Esophagus (tissue), 2 donors: ENCODE results near the gene SVIL. TPM values are rescaled to one million over a fixed set of nuclear protein-coding genes. Genes with fewer than 3 reads are reported as not detected.
"Not testable (repeated sequence)": the region's sequence is repeated elsewhere in the genome, so short reads cannot be mapped to it uniquely, and the experiment has no call there.

ENCODE experiments used
- H3K27ac ChIP-seq, 2 donors: one replicate each; pipeline ENCODE4 v1.5.1; 2013; ENCODE audit warnings: low read depth in 2 of 2, mild to moderate bottlenecking in 2 of 2, inconsistent platforms in 1 of 2, low read length in 1 of 2, moderate library complexity in 1 of 2
- H3K27me3 ChIP-seq, 2 donors: one replicate each; pipeline ENCODE4 v1.6.1; 2013; ENCODE audit warnings: low read length in 2 of 2, control low read depth in 1 of 2, mild to moderate bottlenecking in 1 of 2; ENCODE audit not compliant: insufficient read depth in 2 of 2, control insufficient read depth in 1 of 2
- H3K36me3 ChIP-seq, 2 donors: one replicate each; pipeline ENCODE4 v1.6.1; 2013; ENCODE audit warnings: low read length in 1 of 2; ENCODE audit not compliant: control insufficient read depth in 2 of 2, insufficient read depth in 2 of 2
- H3K4me1 ChIP-seq, 2 donors: one replicate each; pipeline ENCODE4 v1.6.1; 2013; ENCODE audit warnings: low read length in 1 of 2; ENCODE audit not compliant: control insufficient read depth in 2 of 2, insufficient read depth in 2 of 2
- H3K4me3 ChIP-seq, 2 donors: one replicate each; pipeline ENCODE4 v1.5.1; 2013; ENCODE audit warnings: low read length in 2 of 2, mild to moderate bottlenecking in 2 of 2, low read depth in 1 of 2, moderate library complexity in 1 of 2
- H3K9me3 ChIP-seq, 2 donors: one replicate each; pipeline ENCODE4 v1.6.1; 2013; ENCODE audit warnings: mild to moderate bottlenecking in 2 of 2, low read depth in 1 of 2, low read length in 1 of 2, moderate library complexity in 1 of 2; ENCODE audit not compliant: control insufficient read depth in 2 of 2, insufficient read depth in 1 of 2
- WGBS, 2 donors: extraction: QIAGEN DNeasy Blood & Tissue Kit; methylation state at CpG; one replicate each; pipeline ENCODE4 v1.1.7; 2013; 5-methylcytosine and 5-hydroxymethylcytosine counted together
- polyA plus RNA-seq, 2 donors: library from polyadenylated mRNA; stranded (reverse); fragments of 200-250 nt; gene quantifications; one replicate each; pipeline ENCODE4 v1.2.3, GENCODE V29; 2013
- donor health status: healthy with polysubstance abuse.
- donor health status: Bipolar disorder and iron deficiency.

SVIL gene
- polyA plus RNA-seq, 2 donors: 22.3 to 35.2 TPM

GRCh38 chr10:29587102-29587749, 47.5 kb downstream of the SVIL start:
- H3K9me3 ChIP-seq, H3K4me1 ChIP-seq, H3K4me3 ChIP-seq, H3K36me3 ChIP-seq, H3K27me3 ChIP-seq: not testable (repeated sequence)
- peak overlapping the region; percentile 54 to 60 for H3K27ac ChIP-seq
- 48 to 50% methylated on average over 14 to 15 of the region's 15 CpGs for WGBS, 2 donors

GRCh38 chr10:29586509-29586908, 48.3 kb downstream of the SVIL start:
- Histone ChIP-seq H3K27me3 (no peaks in the 10 kb centered on the region), H3K36me3 (peaks cover 0 to 2% of the 10 kb centered on the region in 2 donors), H3K9me3 (no peaks in the 10 kb centered on the region), H3K27ac (no peak overlapping the region), H3K4me1 (peaks cover 0 to 7% of the 10 kb centered on the region in 2 donors), H3K4me3 (no peak overlapping the region)
- 89 to 92% methylated on average over 4 of the region's 4 CpGs for WGBS, 2 donors

GRCh38 chr10:29585488-29585976, 49.2 kb downstream of the SVIL start:
- Histone ChIP-seq H3K4me3 (no peak overlapping the region), H3K27ac (no peak overlapping the region), H3K9me3 (no peaks in the 10 kb centered on the region), H3K27me3 (no peaks in the 10 kb centered on the region), H3K4me1 (peaks cover 0 to 7% of the 10 kb centered on the region in 2 donors), H3K36me3 (peaks cover 0 to 2% of the 10 kb centered on the region in 2 donors)
- 68 to 73% methylated on average over 18 of the region's 18 CpGs for WGBS, 2 donors

GRCh38 chr10:29584436-29584835, 50.3 kb downstream of the SVIL start:
- WGBS, 2 donors: 91 to 92% methylated on average over 14 of the region's 14 CpGs
- Histone ChIP-seq H3K27me3 (no peaks in the 10 kb centered on the region), H3K9me3 (no peaks in the 10 kb centered on the region), H3K4me1 (peaks cover 3 to 7% of the 10 kb centered on the region in 2 donors), H3K4me3 (no peak overlapping the region), H3K36me3 (peaks cover 0 to 2% of the 10 kb centered on the region in 2 donors), H3K27ac (peak overlapping the region in 1 of 2 donors; percentile 18)

GRCh38 chr10:29583674-29584073, 51.1 kb downstream of the SVIL start:
- Histone ChIP-seq H3K4me1 (peaks cover 4% of the 10 kb centered on the region in 2 donors), H3K4me3 (no peak overlapping the region), H3K27ac (peak overlapping the region in 1 of 2 donors; percentile 37)

GRCh38 chr10:29582769-29583168, 52.0 kb downstream of the SVIL start:
- H3K9me3 ChIP-seq, H3K4me3 ChIP-seq, H3K4me1 ChIP-seq, H3K27me3 ChIP-seq, H3K36me3 ChIP-seq: not testable (repeated sequence)
- peak overlapping the region in 1 of 2 donors; percentile 18 for H3K27ac ChIP-seq
- WGBS, 2 donors: 60 to 80% methylated on average over 5 of the region's 5 CpGs

More at GRCh38 chr10:29583674-29584073, 51.1 kb downstream of the SVIL start:
- Histone ChIP-seq H3K9me3 (no peaks in the 10 kb centered on the region), H3K27me3 (no peaks in the 10 kb centered on the region), H3K36me3 (peaks cover 0 to 2% of the 10 kb centered on the region in 2 donors)
- 60 to 70% methylated on average over 9 of the region's 9 CpGs for WGBS, 2 donors

GRCh38 chr10:29579455-29579970, 55.3 kb downstream of the SVIL start:
- no peak overlapping the region for H3K4me3 ChIP-seq
- H3K36me3 ChIP-seq: peaks cover 0 to 2% of the 10 kb centered on the region in 2 donors
- no peak overlapping the region for H3K27ac ChIP-seq
- peaks cover 2 to 4% of the 10 kb centered on the region in 2 donors for H3K4me1 ChIP-seq
- H3K9me3 ChIP-seq: no peaks in the 10 kb centered on the region
- no peaks in the 10 kb centered on the region for H3K27me3 ChIP-seq
- WGBS, 2 donors: 87% methylated on average over 12 of the region's 12 CpGs

GRCh38 chr10:29578457-29578856, 56.3 kb downstream of the SVIL start:
- Histone ChIP-seq H3K27me3 (no peaks in the 10 kb centered on the region), H3K36me3 (peaks cover 0 to under 1% of the 10 kb centered on the region in 2 donors), H3K4me3 (no peak overlapping the region), H3K27ac (no peak overlapping the region), H3K9me3 (no peaks in the 10 kb centered on the region), H3K4me1 (peaks cover 2 to 4% of the 10 kb centered on the region in 2 donors)
- 66 to 75% methylated on average over 3 of the region's 3 CpGs for WGBS, 2 donors

GRCh38 chr10:29576681-29577080, 58.1 kb downstream of the SVIL start:
- no peaks in the 10 kb centered on the region for H3K27me3 ChIP-seq
- no peaks in the 10 kb centered on the region for H3K9me3 ChIP-seq
- H3K4me3 ChIP-seq: no peak overlapping the region
- WGBS, 2 donors: 55 to 61% methylated on average over 8 of the region's 8 CpGs
- peak overlapping the region in 1 of 2 donors; percentile 4 for H3K27ac ChIP-seq
- no peaks in the 10 kb centered on the region for H3K36me3 ChIP-seq
- peaks cover 0 to 4% of the 10 kb centered on the region in 2 donors for H3K4me1 ChIP-seq

- Histone ChIP-seq H3K27ac (no peak overlapping the region), H3K36me3 (no peaks in the 10 kb centered on the region), H3K27me3 (no peaks in the 10 kb centered on the region), H3K4me3 (no peak overlapping the region), H3K9me3 (no peaks in the 10 kb centered on the region), H3K4me1 (peaks cover 0 to 4% of the 10 kb centered on the region in 2 donors)
- 90 to 92% methylated on average over 2 of the region's 2 CpGs for WGBS, 2 donors
These were observed 59.7 kb downstream of the SVIL start for GRCh38 chr10:29575098-29575455.
